Stomach smooth muscle (tissue), 2 donors: ENCODE measurements around the gene KCNJ5.

Experiments used
- H3K27ac ChIP-seq: one replicate; pipeline ENCODE4 v1.7.0; 2013; ENCODE audit warnings: mild to moderate bottlenecking, low read length, inconsistent platforms
- H3K27me3 ChIP-seq, 2 donors: one replicate each; pipeline ENCODE4 v1.7.0; 2013; ENCODE audit warnings: low read length in 2 of 2; ENCODE audit not compliant: insufficient read depth in 2 of 2, control insufficient read depth in 1 of 2
- H3K36me3 ChIP-seq, 2 donors: one replicate each; pipeline ENCODE4 v1.7.0; 2013; ENCODE audit warnings: low read length in 2 of 2; ENCODE audit not compliant: control insufficient read depth in 2 of 2, insufficient read depth in 2 of 2
- H3K4me1 ChIP-seq: one replicate; pipeline ENCODE4 v1.7.0; 2013; ENCODE audit warnings: low read length; ENCODE audit not compliant: control insufficient read depth, insufficient read depth
- H3K4me3 ChIP-seq, 2 donors: one replicate each; pipeline ENCODE4 v1.7.0; 2013; ENCODE audit warnings: low read length in 2 of 2
- H3K9ac ChIP-seq, 2 donors: one replicate each; pipeline ENCODE4 v1.7.0; 2013; ENCODE audit warnings: low read length in 2 of 2, mild to moderate bottlenecking in 1 of 2
- H3K9me3 ChIP-seq, 2 donors: one replicate each; pipeline ENCODE4 v1.7.0; 2013; ENCODE audit warnings: low read length in 2 of 2; ENCODE audit not compliant: control insufficient read depth in 2 of 2
- donor health status: healthy.
- donor health status: Pancreatic carcinoma.

Gene KCNJ5

DNA sequence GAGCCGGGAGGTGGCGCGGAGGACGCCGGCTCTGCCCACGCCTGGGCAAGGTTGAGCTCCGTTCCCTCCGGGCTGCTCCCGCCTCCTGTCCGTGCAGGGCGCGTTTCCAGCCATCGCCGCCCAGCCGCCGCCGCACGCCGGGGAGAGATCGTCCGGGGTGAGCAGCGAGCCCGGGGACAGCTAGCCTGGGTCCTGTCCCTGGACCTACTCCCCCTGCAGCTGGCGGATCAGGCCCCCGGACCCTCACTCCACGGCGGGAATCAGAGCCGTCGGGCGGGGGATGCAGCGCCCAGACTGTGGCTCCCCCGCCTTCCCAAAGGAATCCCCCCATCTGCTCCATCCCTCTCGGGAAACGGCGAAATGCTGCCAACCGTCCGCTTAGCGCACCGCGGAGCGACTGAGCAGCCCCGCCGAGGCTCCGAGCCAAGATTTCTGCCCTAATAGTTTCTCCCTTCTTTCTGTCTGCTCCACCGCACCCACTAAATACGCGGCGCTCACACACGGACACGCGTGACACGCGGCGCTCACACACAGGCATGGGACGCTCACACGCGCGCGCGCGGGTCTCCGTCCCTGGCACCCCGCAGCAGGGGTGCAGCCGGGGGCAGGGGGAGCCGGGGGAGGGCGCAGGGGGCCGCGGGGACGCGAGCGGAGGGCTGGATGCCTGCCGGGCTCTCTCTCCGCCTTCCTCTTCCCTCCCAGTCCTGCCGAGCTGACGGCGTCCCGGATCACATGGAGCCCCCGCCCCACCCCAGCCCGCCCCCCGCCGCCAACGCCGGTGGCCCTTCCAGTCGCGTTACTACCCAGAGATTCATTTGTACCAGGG is at the start of gene KCNJ5:
TSS of gene KCNJ5 (plus strand) at position 814 of the 826 bp plus-strand sequence. CDS start 19,918 bp downstream, outside the sequence.
- H3K9ac ChIP-seq: no peak within 1 kb of the TSS
- H3K27me3 ChIP-seq: peaks cover 15 to 29% of the 10 kb centered on the region in 2 donors
- H3K4me1 ChIP-seq: peaks cover 8% of the 10 kb centered on the region
- H3K9me3 ChIP-seq: no peaks in the 10 kb centered on the region
- no peak within 1 kb of the TSS for H3K27ac ChIP-seq
- H3K4me3 ChIP-seq: peak within 1 kb of the TSS; percentile 43 to 73
- no peaks in the 10 kb centered on the region for H3K36me3 ChIP-seq

DNA sequence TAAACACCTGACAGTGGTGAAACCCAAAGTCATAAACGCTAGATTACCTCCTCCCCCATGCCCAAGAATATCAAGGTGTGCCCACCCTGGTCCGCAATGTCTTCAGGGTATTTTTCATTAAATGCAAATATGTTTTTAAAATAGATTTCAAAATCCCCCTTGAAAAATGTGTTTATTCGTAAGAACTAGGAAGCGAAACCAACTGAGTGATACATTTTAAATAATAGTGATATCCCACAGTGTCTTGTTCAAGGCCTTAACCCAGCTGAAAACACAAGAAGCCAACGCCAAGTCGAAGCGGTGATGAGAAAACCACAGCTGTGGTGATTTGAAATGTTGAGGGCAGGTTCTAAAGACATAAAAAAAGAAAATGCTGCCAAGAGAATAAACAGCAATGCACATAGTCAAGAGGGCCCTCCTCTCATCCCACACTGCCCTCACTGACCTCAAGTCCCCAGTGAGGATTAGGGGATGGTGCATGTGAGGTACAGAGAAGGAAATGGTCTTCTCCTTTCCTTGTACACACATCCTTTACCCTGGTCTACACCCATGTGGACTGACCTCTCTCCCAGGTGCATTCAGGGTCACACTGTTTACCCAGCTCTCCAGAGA is 49.6 kb upstream of the KCNJ5 start:
- Histone ChIP-seq H3K36me3 (no peaks in the 10 kb centered on the region), H3K9me3 (no peaks in the 10 kb centered on the region), H3K4me3 (no peak overlapping the region), H3K4me1 (no peaks in the 10 kb centered on the region), H3K27me3 (peaks cover 0 to 2% of the 10 kb centered on the region in 2 donors), H3K9ac (no peak overlapping the region), H3K27ac (no peak overlapping the region)

DNA sequence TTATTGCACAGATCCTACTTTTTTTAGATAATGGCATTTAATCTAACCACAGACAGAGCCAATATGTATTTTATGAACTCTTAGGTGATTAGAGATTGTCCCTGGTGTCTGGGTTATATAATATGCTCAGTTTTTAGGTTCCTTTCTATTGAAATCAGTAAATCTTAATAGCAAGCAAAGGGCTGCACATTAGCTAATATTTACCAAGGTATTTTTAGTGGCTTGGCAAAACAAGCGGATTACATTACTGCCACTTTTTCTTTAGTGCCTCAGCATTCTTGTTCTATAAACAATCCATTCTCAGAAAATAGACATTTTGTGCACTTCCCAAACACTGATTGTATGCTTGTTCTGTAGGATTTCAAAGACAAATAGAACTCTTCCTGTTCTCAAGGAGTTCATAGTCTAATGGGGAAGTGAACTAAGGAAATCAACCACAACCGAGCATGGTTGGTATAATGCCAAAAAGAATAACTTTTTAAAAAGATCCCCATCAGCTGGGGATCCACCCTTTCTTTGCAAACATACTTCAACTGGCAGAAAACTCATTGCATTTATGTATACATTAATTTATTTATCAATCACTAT is 47.9 kb upstream of the KCNJ5 start:
- Histone ChIP-seq H3K36me3 (no peaks in the 10 kb centered on the region), H3K27ac (no peak overlapping the region), H3K9ac (no peak overlapping the region), H3K27me3 (peaks cover 0 to 2% of the 10 kb centered on the region in 2 donors), H3K4me3 (no peak overlapping the region), H3K9me3 (no peaks in the 10 kb centered on the region), H3K4me1 (no peaks in the 10 kb centered on the region)

DNA sequence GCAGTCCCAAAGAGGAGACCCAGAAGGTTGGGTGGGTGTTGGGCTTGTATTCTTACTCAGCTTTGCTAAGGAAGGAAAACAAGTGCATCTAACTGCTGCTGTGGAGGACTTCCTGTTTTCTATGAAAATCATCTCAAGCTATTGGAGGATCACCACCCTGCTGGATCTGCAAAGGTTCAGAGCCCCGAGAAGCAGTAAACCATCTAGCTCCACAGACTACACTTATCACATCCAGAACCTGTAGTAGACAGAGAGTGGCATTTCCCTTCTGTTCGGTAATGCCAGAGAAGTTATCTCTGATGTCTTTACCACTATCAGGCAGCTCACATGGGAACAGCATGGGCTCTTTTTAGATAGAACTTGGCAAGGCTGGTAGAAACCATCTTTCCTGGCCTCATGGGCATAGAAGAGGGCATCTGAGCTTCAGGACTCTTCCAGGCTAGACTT is 45.8 kb upstream of the KCNJ5 start:
- Histone ChIP-seq H3K4me3 (no peak overlapping the region), H3K4me1 (no peaks in the 10 kb centered on the region), H3K27ac (no peak overlapping the region), H3K27me3 (no peaks in the 10 kb centered on the region), H3K9ac (no peak overlapping the region), H3K36me3 (no peaks in the 10 kb centered on the region), H3K9me3 (no peaks in the 10 kb centered on the region)

DNA sequence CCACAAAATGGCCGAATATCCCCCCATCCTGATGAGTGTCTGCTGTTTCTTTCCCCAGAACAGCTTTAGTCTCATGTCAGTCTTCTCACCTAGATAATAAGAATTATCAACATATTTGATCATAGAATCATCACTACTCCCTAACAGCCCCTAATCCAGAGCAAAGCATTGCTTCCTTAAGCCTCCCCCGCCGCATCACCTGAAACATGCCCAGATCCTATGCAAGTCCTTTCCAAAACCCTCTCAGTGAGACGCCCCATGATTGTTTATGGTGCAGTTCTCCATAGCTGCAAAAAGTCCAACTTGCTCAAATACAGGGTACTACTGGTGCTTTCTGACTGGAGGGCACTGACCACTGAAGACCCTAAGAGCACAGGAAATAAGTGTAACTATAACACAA is 44.2 kb upstream of the KCNJ5 start:
- H3K27ac ChIP-seq: no peak overlapping the region
- H3K27me3 ChIP-seq: no peaks in the 10 kb centered on the region

DNA sequence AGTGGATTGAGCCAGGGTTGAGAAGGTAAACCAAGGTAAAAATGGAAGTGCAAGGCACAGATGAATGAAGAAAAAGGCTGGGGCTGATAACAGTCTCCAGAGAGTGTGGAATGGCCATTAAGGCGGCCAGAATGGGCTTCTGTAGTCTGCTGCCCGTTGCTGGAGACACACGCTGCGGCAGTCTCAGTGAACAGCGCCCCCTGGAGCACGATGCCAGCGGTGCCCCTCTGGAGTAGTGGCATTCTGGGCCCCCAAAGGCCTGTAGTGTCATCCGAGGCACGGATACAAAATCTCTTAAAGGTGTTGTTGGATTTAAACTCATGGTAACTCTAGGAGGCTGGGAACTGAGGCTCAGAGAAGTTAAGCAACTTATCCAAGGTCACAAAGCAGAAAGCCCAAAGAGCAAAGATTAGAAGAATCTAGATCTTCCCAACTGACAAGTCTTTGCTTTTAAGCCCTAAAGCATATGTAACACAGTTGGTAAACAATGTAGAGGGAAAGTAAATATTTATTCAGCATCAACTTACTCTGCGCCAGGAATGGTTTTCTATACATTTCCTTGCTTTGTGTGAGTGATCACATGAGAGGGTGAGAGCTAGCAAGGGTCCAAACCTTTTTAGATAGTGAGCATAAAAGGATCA is 42.2 kb upstream of the KCNJ5 start:
- H3K4me3 ChIP-seq: no peak overlapping the region
- no peaks in the 10 kb centered on the region for H3K9me3 ChIP-seq
- no peak overlapping the region for H3K9ac ChIP-seq
- H3K27ac ChIP-seq: no peak overlapping the region
- H3K36me3 ChIP-seq: no peaks in the 10 kb centered on the region
- H3K27me3 ChIP-seq: no peaks in the 10 kb centered on the region
- H3K4me1 ChIP-seq: no peaks in the 10 kb centered on the region

More for the DNA sequence above, 44.2 kb upstream of the KCNJ5 start:
- H3K9me3 ChIP-seq: no peaks in the 10 kb centered on the region
- H3K36me3 ChIP-seq: no peaks in the 10 kb centered on the region
- no peak overlapping the region for H3K4me3 ChIP-seq
- H3K4me1 ChIP-seq: no peaks in the 10 kb centered on the region
- H3K9ac ChIP-seq: no peak overlapping the region

DNA sequence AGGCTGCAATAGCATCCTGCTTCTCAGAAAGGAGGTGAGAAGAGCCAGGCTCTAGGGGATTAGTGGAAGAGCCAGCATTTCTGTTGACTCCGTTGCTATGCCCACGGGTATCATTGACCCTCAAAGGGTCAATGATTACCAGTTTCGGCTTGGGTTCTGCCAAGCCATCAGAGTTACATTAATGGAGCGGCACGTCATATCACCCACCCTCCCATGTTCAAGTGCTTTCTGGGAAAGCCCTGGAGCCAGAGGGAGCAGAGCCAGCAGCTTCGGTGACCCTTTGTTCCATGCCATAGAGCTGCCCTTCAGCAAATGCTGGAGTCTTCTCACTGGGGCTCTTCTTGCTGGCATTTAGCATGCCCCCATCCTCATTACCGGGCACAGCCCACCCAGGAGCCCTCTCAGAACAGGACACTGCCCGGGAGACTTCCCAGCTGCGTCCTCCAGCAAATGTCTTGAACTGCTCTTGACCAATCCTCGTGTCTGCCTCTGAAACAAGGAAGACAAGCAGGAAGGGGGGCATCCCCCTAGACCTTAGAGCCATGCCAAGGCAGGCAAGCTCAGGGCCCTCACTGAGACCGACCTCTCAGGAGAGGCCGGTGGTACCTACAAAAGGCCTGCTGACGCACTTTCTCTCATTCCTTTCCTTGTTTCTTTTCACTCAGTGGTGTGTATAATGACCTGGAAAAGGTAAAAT is 38.7 kb upstream of the KCNJ5 start:
- Histone ChIP-seq H3K9ac (no peak overlapping the region), H3K27me3 (no peaks in the 10 kb centered on the region), H3K4me1 (no peaks in the 10 kb centered on the region), H3K36me3 (no peaks in the 10 kb centered on the region), H3K9me3 (no peaks in the 10 kb centered on the region), H3K27ac (no peak overlapping the region), H3K4me3 (no peak overlapping the region)

DNA sequence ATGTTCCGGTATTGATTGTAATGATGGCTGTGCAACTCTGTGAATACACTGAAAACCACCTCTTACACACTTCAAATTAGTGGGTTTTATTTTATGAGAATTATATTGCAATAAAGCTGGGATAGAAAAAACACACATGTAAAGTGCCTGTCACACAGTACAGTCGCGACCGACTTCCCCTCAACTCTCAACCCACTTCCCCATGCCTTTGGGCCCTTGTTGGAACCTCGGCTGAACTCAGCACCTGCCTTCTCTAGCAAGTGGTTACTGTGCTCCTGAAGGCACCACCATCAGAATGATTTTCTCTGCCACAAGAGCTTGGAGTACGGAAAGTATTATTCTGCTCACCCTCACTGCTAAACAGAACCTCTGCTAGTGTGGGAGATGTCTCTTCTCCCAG is 37.6 kb upstream of the KCNJ5 start:
- no peaks in the 10 kb centered on the region for H3K36me3 ChIP-seq
- H3K27me3 ChIP-seq: no peaks in the 10 kb centered on the region
- no peaks in the 10 kb centered on the region for H3K4me1 ChIP-seq
- H3K9me3 ChIP-seq: no peaks in the 10 kb centered on the region
- H3K9ac ChIP-seq: no peak overlapping the region
- no peak overlapping the region for H3K27ac ChIP-seq
- H3K4me3 ChIP-seq: no peak overlapping the region

DNA sequence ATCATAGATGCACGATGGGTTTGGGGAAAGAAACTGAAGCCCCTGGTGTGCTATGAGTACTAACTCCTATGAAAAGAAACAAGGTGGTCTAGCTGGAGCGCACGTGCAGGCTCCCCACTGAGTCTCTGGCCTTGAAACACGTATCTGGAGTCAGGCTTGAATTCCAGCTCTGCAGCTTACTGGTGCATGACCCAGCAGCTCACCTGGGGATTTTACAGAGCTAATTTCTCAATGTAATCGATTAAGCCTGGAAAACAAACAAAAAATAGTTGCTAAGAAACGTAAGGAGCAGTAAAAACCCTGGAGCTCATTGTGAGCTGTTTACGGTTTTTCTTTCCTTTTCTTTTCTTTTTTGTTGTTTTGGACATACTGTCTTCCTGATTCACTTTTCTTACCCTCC is 36.3 kb upstream of the KCNJ5 start:
- no peak overlapping the region for H3K9ac ChIP-seq

DNA sequence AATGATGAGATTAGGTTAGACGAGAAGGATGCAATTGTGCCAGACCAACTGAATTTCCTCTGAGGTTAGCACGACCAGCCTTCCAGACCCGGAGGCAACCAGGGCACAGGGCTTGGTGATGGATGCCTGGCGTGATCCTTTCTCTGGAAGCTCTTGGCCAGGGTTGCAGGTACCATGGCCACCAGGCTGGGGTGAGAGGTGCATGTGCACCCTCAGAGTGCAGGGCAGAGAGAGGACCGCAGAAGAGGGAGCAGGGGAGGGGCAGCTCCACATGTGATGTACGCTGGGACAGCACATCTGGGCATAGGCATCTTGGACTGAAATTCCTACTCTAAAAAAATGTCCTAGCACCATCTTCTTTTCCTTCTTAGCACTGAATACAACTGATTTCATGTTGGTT is 34.9 kb upstream of the KCNJ5 start:
- Histone ChIP-seq H3K9me3 (no peaks in the 10 kb centered on the region), H3K27ac (no peak overlapping the region), H3K4me3 (no peak overlapping the region), H3K4me1 (no peaks in the 10 kb centered on the region), H3K9ac (no peak overlapping the region), H3K27me3 (no peaks in the 10 kb centered on the region), H3K36me3 (no peaks in the 10 kb centered on the region)

More for the DNA sequence above, 36.3 kb upstream of the KCNJ5 start:
- H3K4me3 ChIP-seq: no peak overlapping the region
- H3K4me1 ChIP-seq: no peaks in the 10 kb centered on the region
- no peaks in the 10 kb centered on the region for H3K36me3 ChIP-seq
- H3K9me3 ChIP-seq: no peaks in the 10 kb centered on the region
- H3K27me3 ChIP-seq: no peaks in the 10 kb centered on the region
- H3K27ac ChIP-seq: no peak overlapping the region
